CD4-positive, CD25-positive, alpha-beta regulatory T cell (primary cell): ENCODE data around the gene ABL2. TPM values are rescaled to one million over a fixed set of nuclear protein-coding genes. Genes with fewer than 3 reads are reported as not detected.

Experiments used
- ATAC-seq, 2 donors: fragments of 150-1000 bp; cut with Tn5 transposase; one replicate each; pipeline ENCODE4 v1.10.0; 2021; ENCODE audit warnings: low read depth in 2 of 2, moderate number of reproducible peaks in 2 of 2, moderate library complexity in 1 of 2
- DNase-seq, 3 donors: peaks; one replicate each; pipeline versions ENCODE4 v3.0.0 to v3.0.0-alpha.2; 2012 to 2022; ENCODE audit warnings: mixed read lengths in 1 of 3
- H3K27ac ChIP-seq: one replicate; pipeline ENCODE4 v1.7.0; 2013; ENCODE audit warnings: mild to moderate bottlenecking, low read length; ENCODE audit not compliant: insufficient read depth, poor library complexity, severe bottlenecking
- H3K27me3 ChIP-seq: one replicate; pipeline ENCODE4 v1.7.0; 2013; ENCODE audit warnings: low read length; ENCODE audit not compliant: control insufficient read depth, insufficient read depth
- H3K36me3 ChIP-seq: one replicate; pipeline ENCODE4 v1.7.0; 2013; ENCODE audit warnings: mild to moderate bottlenecking, low read length, moderate library complexity; ENCODE audit not compliant: control insufficient read depth, insufficient read depth
- H3K4me1 ChIP-seq: 2 replicates; pipeline ENCODE4 v1.7.0; 2013; ENCODE audit warnings: mild to moderate bottlenecking, low read length; ENCODE audit not compliant: insufficient read depth, control insufficient read depth, poor library complexity, severe bottlenecking
- H3K4me3 ChIP-seq: one replicate; pipeline ENCODE4 v1.7.0; 2013; ENCODE audit warnings: low read depth, mild to moderate bottlenecking, low read length, moderate library complexity
- H3K9me3 ChIP-seq, 2 experiments: 1 replicate in 1 of 2; 2 replicates in 1 of 2; pipeline ENCODE4 v1.7.0; 2013; ENCODE audit warnings: low read length in 2 of 2, mild to moderate bottlenecking in 1 of 2, moderate library complexity in 1 of 2; ENCODE audit not compliant: control insufficient read depth in 2 of 2
- H3K27ac Mint-ChIP-seq, 3 donors: one replicate each; pipeline ENCODE4 v1.8.0; 2020 to 2022; ENCODE audit warnings: mild to moderate bottlenecking in 3 of 3, mixed read lengths in 3 of 3, moderate library complexity in 2 of 3
- H3K27me3 Mint-ChIP-seq: one replicate; pipeline ENCODE4 v1.8.0; 2022; ENCODE audit warnings: mild to moderate bottlenecking, mixed read lengths
- H3K36me3 Mint-ChIP-seq: one replicate; pipeline ENCODE4 v1.8.0; 2020; ENCODE audit warnings: mixed read lengths
- H3K4me1 Mint-ChIP-seq, 4 donors: one replicate each; pipeline ENCODE4 v1.8.0; 2020 to 2022; ENCODE audit warnings: mixed read lengths in 4 of 4, mild to moderate bottlenecking in 1 of 4
- H3K4me3 Mint-ChIP-seq, 4 donors: one replicate each; pipeline ENCODE4 v1.8.0; 2020 to 2022; ENCODE audit warnings: mild to moderate bottlenecking in 4 of 4, mixed read lengths in 4 of 4, moderate library complexity in 3 of 4
- H3K9me3 Mint-ChIP-seq, 7 donors: one replicate each; pipeline ENCODE4 v1.8.0; 2020 to 2022; ENCODE audit warnings: mixed read lengths in 7 of 7, mild to moderate bottlenecking in 3 of 7, moderate library complexity in 2 of 7
- polyA plus RNA-seq, 4 donors: library from polyadenylated mRNA; unstranded; fragments of 300-500 nt; fragmentation: Illumina TruSeq; gene quantifications; one replicate each; pipeline ENCODE4 v1.2.3, GENCODE V29; 2021
- total RNA-seq: library from RNA; stranded (reverse); gene quantifications from one replicate; pipeline ENCODE4 v1.2.3, GENCODE V29; 2022

ABL2 gene
- total and polyA plus RNA-seq, 5 donors from 2014 or later = 0.56 to 16.4 (median 1.1) TPM

DNA sequence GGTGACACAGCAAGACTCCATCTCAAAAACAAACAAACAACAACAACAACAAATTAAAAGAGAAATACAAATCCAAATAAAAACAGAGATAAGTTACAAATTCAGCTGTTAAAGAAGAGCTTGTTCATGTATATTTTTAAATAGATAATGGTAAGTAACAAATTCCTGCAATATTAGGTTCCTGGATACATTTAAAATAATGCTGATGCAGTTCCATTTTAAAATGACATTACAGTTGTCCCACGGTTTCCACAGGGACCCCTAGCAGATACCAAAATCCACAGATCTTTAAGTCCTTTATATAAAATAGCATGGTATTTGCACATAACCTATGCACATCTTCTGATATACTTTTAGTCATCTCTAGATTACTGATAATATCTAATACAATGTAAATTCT lies 61.5 kb downstream of the ABL2 start:
- H3K4me1 Mint-ChIP-seq = peaks cover 15 to 26% (median 21%) of the 10 kb centered on the region in 4 donors
- Histone ChIP-seq H3K27ac (no peak overlapping the region), H3K9me3 (no peaks in the 10 kb centered on the region), H3K36me3 (no peaks in the 10 kb centered on the region), H3K4me1 (no peaks in the 10 kb centered on the region), H3K4me3 (no peak overlapping the region), H3K27me3 (no peaks in the 10 kb centered on the region)
- no peaks in the 10 kb centered on the region for H3K27me3 Mint-ChIP-seq
- no peak for DNase-seq
- peaks cover 15% of the 10 kb centered on the region for H3K36me3 Mint-ChIP-seq
- H3K4me3 Mint-ChIP-seq = no peak overlapping the region
- H3K9me3 Mint-ChIP-seq = peaks cover 0 to 2% (median 0%) of the 10 kb centered on the region in 7 donors
- ATAC-seq = no peak
- H3K27ac Mint-ChIP-seq = no peak overlapping the region

DNA sequence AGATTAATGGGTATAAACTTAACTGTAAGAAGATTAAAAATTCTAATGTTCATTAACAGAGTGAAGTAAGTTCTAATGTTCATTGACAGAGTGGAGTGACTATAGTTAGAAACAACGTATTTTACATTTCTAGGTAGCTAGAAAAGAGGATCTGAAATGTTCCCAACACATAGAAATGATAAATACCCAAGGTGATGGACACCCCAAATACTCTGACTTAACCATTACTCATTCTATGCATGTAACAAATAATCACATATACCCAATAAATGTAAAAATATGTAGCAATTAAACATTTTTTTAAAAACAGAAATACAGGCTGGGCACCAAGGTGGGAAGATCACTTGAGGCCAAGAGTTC lies 62.1 kb downstream of the ABL2 start:
- Histone ChIP-seq H3K27ac (no peak overlapping the region), H3K4me1 (no peaks in the 10 kb centered on the region), H3K4me3 (no peak overlapping the region), H3K27me3 (no peaks in the 10 kb centered on the region), H3K9me3 (no peaks in the 10 kb centered on the region), H3K36me3 (no peaks in the 10 kb centered on the region)
- no peak overlapping the region for H3K27ac Mint-ChIP-seq
- H3K36me3 Mint-ChIP-seq = peaks cover 19% of the 10 kb centered on the region
- no peaks in the 10 kb centered on the region for H3K27me3 Mint-ChIP-seq
- H3K4me3 Mint-ChIP-seq = no peak overlapping the region
- DNase-seq = no peak
- H3K4me1 Mint-ChIP-seq = peaks cover 12 to 26% (median 23%) of the 10 kb centered on the region in 4 donors
- no peak for ATAC-seq
- peaks cover 0 to 2% (median 0%) of the 10 kb centered on the region in 7 donors for H3K9me3 Mint-ChIP-seq

DNA sequence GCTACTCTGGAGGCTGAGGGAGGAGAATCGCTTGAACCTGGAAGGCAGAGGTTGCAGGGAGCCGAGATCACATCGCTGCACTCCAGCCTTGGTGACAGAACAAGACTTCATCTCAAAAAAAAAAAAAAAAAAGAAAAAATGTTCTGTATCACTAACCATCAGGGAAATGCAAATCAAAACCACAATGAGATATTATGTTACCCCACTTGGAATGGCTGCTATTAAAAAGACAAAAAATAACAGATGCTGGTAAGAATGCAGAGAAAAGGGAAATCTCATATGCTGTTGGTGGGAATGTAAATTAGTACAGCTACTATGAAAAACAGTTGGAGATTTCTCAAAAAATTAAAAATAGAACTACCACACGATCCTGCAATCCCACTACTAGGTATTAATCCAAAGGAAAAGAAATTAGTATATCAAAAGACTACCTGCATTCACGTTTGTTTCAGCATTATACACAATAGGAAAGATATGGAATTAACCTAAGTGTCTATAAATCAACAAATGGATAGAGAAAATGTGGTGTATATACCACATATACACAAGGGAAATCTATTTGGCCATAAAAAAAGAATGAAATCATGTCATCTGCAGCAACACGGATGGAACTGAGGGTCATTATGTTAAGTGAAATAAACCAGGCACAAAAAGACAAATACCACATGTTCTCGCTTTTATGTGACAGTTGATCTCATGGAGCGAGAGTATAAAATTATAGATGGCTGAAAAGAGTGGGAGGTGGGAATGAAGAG lies 62.6 kb downstream of the ABL2 start:
- Histone ChIP-seq H3K4me3 (no peak overlapping the region), H3K27ac (no peak overlapping the region), H3K27me3 (no peaks in the 10 kb centered on the region), H3K36me3 (no peaks in the 10 kb centered on the region), H3K4me1 (no peaks in the 10 kb centered on the region), H3K9me3 (no peaks in the 10 kb centered on the region)
- Mint-ChIP-seq H3K27me3 (no peaks in the 10 kb centered on the region), H3K9me3 (peaks cover 0 to 2% (median 0%) of the 10 kb centered on the region in 7 donors), H3K4me1 (peaks cover 6 to 27% (median 21%) of the 10 kb centered on the region in 4 donors), H3K4me3 (no peak overlapping the region), H3K27ac (no peak overlapping the region), H3K36me3 (peaks cover 22% of the 10 kb centered on the region)
- ATAC-seq (no peak), DNase-seq (no peak)

DNA sequence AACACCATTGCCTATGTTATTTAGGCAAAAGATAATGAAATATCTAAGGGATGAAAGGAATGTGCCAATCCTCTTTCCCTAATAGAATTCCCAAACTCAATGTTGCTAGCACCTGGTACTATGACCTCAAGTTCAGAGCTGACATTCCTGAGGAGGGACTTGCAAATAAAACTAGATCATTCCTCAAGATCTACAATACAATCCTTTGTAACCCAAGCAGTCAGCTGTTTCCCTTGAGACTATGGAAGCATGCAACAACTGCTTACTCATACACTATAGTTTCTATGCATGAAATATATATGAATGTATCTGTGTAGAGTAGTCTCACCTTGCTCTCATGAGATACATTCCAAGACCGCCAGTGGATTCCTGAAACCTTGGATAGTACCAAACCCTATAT lies 65.0 kb downstream of the ABL2 start:
- Mint-ChIP-seq H3K27ac (no peak overlapping the region), H3K27me3 (no peaks in the 10 kb centered on the region), H3K9me3 (peaks cover 0 to 2% (median 0%) of the 10 kb centered on the region in 7 donors), H3K4me1 (peaks cover 6 to 24% (median 19%) of the 10 kb centered on the region in 4 donors), H3K36me3 (peaks cover 27% of the 10 kb centered on the region), H3K4me3 (no peak overlapping the region)
- DNase-seq (no peak), ATAC-seq (no peak)
- Histone ChIP-seq H3K9me3 (no peaks in the 10 kb centered on the region), H3K27ac (no peak overlapping the region), H3K4me3 (no peak overlapping the region), H3K36me3 (no peaks in the 10 kb centered on the region), H3K4me1 (no peaks in the 10 kb centered on the region), H3K27me3 (no peaks in the 10 kb centered on the region)

DNA sequence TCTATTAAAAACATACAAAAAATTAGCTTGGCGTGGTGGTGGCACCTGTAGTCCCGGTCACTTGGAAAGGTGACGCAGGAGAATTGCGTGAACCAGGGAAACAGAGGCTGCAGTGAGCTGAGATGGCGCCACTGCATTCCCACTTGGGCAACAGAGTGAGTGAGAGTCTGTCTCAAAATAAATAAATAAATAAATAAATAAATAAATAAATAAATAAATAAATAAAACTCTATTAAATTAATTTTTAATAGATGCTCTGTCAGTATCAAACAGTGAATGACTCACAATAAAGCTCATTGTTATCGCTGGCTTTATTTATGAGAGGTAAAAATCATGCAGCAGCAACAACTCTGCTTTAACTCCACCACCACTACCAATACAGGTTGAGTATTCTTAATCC lies 72.8 kb downstream of the ABL2 start:
- no peak for ATAC-seq

DNA sequence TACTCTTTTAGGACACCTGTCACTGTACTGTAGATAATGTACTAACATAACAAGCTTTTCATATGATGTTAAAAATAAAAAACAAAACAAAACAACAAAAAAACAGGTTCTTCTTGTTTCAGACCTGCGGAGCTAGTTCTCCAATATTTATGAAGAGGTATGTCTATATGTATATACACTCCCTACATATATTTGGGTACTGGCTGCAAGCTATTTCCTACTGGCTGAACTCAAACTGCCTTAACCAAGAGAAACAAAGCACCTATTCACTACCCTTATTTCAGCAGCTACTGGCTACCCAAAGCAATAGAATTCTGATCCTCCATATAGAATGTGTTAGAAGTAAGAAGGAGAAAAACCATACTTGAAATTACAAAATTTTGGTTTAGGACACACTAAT lies 73.5 kb downstream of the ABL2 start:
- Mint-ChIP-seq H3K4me3 (no peak overlapping the region), H3K4me1 (peaks cover 0 to 23% (median 13%) of the 10 kb centered on the region in 4 donors), H3K27ac (peak overlapping the region in 1 of 3 donors; percentile 20), H3K9me3 (no peaks in the 10 kb centered on the region), H3K27me3 (no peaks in the 10 kb centered on the region), H3K36me3 (peaks cover 10% of the 10 kb centered on the region)
- Histone ChIP-seq H3K36me3 (no peaks in the 10 kb centered on the region), H3K27ac (no peak overlapping the region), H3K4me3 (no peak overlapping the region), H3K4me1 (no peaks in the 10 kb centered on the region), H3K27me3 (no peaks in the 10 kb centered on the region), H3K9me3 (no peaks in the 10 kb centered on the region)
- ATAC-seq = no peak
- DNase-seq = no peak

More for the DNA sequence above, 72.8 kb downstream of the ABL2 start:
- Histone ChIP-seq H3K9me3 (no peaks in the 10 kb centered on the region), H3K27me3 (no peaks in the 10 kb centered on the region), H3K36me3 (no peaks in the 10 kb centered on the region), H3K27ac (no peak overlapping the region), H3K4me1 (no peaks in the 10 kb centered on the region), H3K4me3 (no peak overlapping the region)
- Mint-ChIP-seq H3K36me3 (peaks cover 11% of the 10 kb centered on the region), H3K4me3 (no peak overlapping the region), H3K27ac (no peak overlapping the region), H3K9me3 (no peaks in the 10 kb centered on the region), H3K4me1 (peaks cover under 1 to 23% (median 12%) of the 10 kb centered on the region in 4 donors), H3K27me3 (no peaks in the 10 kb centered on the region)
- no peak for DNase-seq

DNA sequence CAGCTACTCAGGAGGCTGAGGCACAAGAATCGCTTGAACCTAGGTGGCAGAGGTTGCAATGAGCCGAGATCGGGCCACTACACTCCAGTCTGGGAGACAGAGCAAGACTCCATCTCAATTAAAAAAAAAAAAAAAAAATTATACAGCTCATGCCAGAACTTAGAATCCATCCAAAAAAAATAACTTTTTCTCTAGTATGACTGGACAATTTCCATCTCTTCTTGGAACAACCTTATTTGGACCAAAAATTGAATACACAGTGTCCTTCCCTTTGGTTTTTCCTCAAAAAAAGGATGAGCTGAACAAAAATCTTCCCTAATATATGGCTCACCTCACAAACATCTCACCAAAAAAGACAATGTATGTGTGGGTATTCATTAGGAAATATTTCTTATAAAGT lies 73.9 kb downstream of the ABL2 start:
- H3K4me3 Mint-ChIP-seq = no peak overlapping the region
- Histone ChIP-seq H3K4me3 (no peak overlapping the region), H3K4me1 (no peaks in the 10 kb centered on the region), H3K36me3 (no peaks in the 10 kb centered on the region), H3K27ac (no peak overlapping the region), H3K27me3 (no peaks in the 10 kb centered on the region), H3K9me3 (no peaks in the 10 kb centered on the region)
- peaks cover 0 to 23% (median 15%) of the 10 kb centered on the region in 4 donors for H3K4me1 Mint-ChIP-seq
- no peak overlapping the region for H3K27ac Mint-ChIP-seq
- H3K9me3 Mint-ChIP-seq = no peaks in the 10 kb centered on the region
- H3K36me3 Mint-ChIP-seq = peaks cover 10% of the 10 kb centered on the region
- no peaks in the 10 kb centered on the region for H3K27me3 Mint-ChIP-seq
- no peak for DNase-seq
- ATAC-seq = no peak

DNA sequence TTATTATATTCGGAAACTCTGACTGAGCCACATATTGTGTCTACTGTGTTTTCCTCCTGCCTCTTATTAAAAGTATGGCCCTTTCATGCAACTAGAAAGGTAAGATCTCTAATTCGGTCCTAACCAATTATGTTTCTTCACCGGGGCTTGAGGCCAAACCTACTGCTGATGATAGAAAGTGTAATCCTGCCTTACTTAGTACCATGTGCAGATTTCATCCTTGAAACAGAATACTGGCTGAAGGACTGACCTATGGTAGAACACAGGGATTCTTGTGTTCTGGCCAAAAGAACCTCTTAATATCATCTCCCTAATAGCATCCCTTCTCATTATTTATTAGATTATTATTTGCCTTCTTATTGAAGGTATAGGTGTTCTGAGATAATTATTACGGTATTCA lies 75.0 kb downstream of the ABL2 start:
- Histone ChIP-seq H3K9me3 (no peaks in the 10 kb centered on the region), H3K4me3 (no peak overlapping the region), H3K27ac (no peak overlapping the region), H3K27me3 (no peaks in the 10 kb centered on the region), H3K36me3 (no peaks in the 10 kb centered on the region), H3K4me1 (no peaks in the 10 kb centered on the region)
- peaks cover 0 to 23% (median 16%) of the 10 kb centered on the region in 4 donors for H3K4me1 Mint-ChIP-seq
- DNase-seq (no peak), ATAC-seq (no peak)
- H3K27me3 Mint-ChIP-seq = no peaks in the 10 kb centered on the region
- peaks cover 14% of the 10 kb centered on the region for H3K36me3 Mint-ChIP-seq
- peaks cover 0 to 4% (median 0%) of the 10 kb centered on the region in 7 donors for H3K9me3 Mint-ChIP-seq
- H3K27ac Mint-ChIP-seq = no peak overlapping the region
- no peak overlapping the region for H3K4me3 Mint-ChIP-seq
